Measurements from ENCODE around the gene RABEP2. TPM values are rescaled to one million over a fixed set of nuclear protein-coding genes. Genes with fewer than 3 reads are reported as not detected.

Gene RABEP2
- total RNA-seq, 1 donor = 31.5 TPM

GRCh38 chr16:28915181-28915580 is 9.9 kb downstream of the RABEP2 start:
- no peak overlapping the region for H3K4me3 ChIP-seq (ENCODE audit: insufficient read depth, low read length)
- no peaks in the 10 kb centered on the region for H3K4me1 ChIP-seq (ENCODE audit: insufficient read depth, low read length)
- H3K9me3 ChIP-seq (ENCODE audit: low read depth, low read length) = no peaks in the 10 kb centered on the region
- H3K4me2 ChIP-seq (ENCODE audit: insufficient read depth, low read length) = no peak overlapping the region
- H4K20me1 ChIP-seq (ENCODE audit: insufficient read depth, low read length) = no peaks in the 10 kb centered on the region
- TF ChIP-seq CTCF (IDR thresholded peaks at IDR 0.05; ENCODE audit: extremely low read depth, low read depth, low read length) = no peak
- no peak overlapping the region for H2AFZ ChIP-seq (ENCODE audit: low read length)
- peaks cover 27% of the 10 kb centered on the region for H3K36me3 ChIP-seq (ENCODE audit: insufficient read depth, low read length)
- H3K79me2 ChIP-seq (ENCODE audit: insufficient read depth, low read length) = no peaks in the 10 kb centered on the region
- no peaks in the 10 kb centered on the region for H3K27me3 ChIP-seq (ENCODE audit: insufficient read depth, low read length)
- H3K27ac ChIP-seq (ENCODE audit: low read depth, low read length) = no peak overlapping the region
- DNase-seq (ENCODE audit: insufficient read length, low spot score, missing footprints) = peak; percentile 87

- H3K4me1 ChIP-seq (ENCODE audit: insufficient read depth, low read length) = no peaks in the 10 kb centered on the region
- H3K27me3 ChIP-seq (ENCODE audit: insufficient read depth, low read length) = no peaks in the 10 kb centered on the region
- H3K79me2 ChIP-seq (ENCODE audit: insufficient read depth, low read length) = no peaks in the 10 kb centered on the region
- no peak overlapping the region for H3K4me3 ChIP-seq (ENCODE audit: insufficient read depth, low read length)
- peak; percentile 34 for DNase-seq (ENCODE audit: insufficient read length, low spot score, missing footprints)
- no peak for TF ChIP-seq CTCF (IDR thresholded peaks at IDR 0.05; ENCODE audit: extremely low read depth, low read depth, low read length)
- no peaks in the 10 kb centered on the region for H3K9me3 ChIP-seq (ENCODE audit: low read depth, low read length)
- H2AFZ ChIP-seq (ENCODE audit: low read length) = no peak overlapping the region
- H3K36me3 ChIP-seq (ENCODE audit: insufficient read depth, low read length) = peaks cover 22% of the 10 kb centered on the region
- H3K4me2 ChIP-seq (ENCODE audit: insufficient read depth, low read length) = no peak overlapping the region
- H3K27ac ChIP-seq (ENCODE audit: low read depth, low read length) = no peak overlapping the region
- no peaks in the 10 kb centered on the region for H4K20me1 ChIP-seq (ENCODE audit: insufficient read depth, low read length)
These were observed 10.9 kb downstream of the RABEP2 start for GRCh38 chr16:28913946-28914724.

- Histone ChIP-seq H3K4me3 (ENCODE audit: insufficient read depth, low read length) (no peak overlapping the region), H3K27me3 (ENCODE audit: insufficient read depth, low read length) (no peaks in the 10 kb centered on the region), H3K4me1 (ENCODE audit: insufficient read depth, low read length) (no peaks in the 10 kb centered on the region), H3K27ac (ENCODE audit: low read depth, low read length) (no peak overlapping the region), H3K36me3 (ENCODE audit: insufficient read depth, low read length) (peaks cover 23% of the 10 kb centered on the region), H3K79me2 (ENCODE audit: insufficient read depth, low read length) (no peaks in the 10 kb centered on the region), H2AFZ (ENCODE audit: low read length) (no peak overlapping the region), H3K9me3 (ENCODE audit: low read depth, low read length) (no peaks in the 10 kb centered on the region), H4K20me1 (ENCODE audit: insufficient read depth, low read length) (no peaks in the 10 kb centered on the region), H3K4me2 (ENCODE audit: insufficient read depth, low read length) (no peak overlapping the region)
- DNase-seq (ENCODE audit: insufficient read length, low spot score, missing footprints) = no peak
- no peak for TF ChIP-seq CTCF (IDR thresholded peaks at IDR 0.05; ENCODE audit: extremely low read depth, low read depth, low read length)
These were observed 12.5 kb downstream of the RABEP2 start for GRCh38 chr16:28912558-28912957.

- H3K79me2 ChIP-seq (ENCODE audit: insufficient read depth, low read length) = no peaks in the 10 kb centered on the region
- H3K9me3 ChIP-seq (ENCODE audit: low read depth, low read length) = no peaks in the 10 kb centered on the region
- H3K4me1 ChIP-seq (ENCODE audit: insufficient read depth, low read length) = no peaks in the 10 kb centered on the region
- no peak overlapping the region for H3K4me3 ChIP-seq (ENCODE audit: insufficient read depth, low read length)
- H4K20me1 ChIP-seq (ENCODE audit: insufficient read depth, low read length) = no peaks in the 10 kb centered on the region
- no peak overlapping the region for H3K4me2 ChIP-seq (ENCODE audit: insufficient read depth, low read length)
- H3K36me3 ChIP-seq (ENCODE audit: insufficient read depth, low read length) = peaks cover 10% of the 10 kb centered on the region
- no peak overlapping the region for H2AFZ ChIP-seq (ENCODE audit: low read length)
- TF ChIP-seq CTCF (IDR thresholded peaks at IDR 0.05; ENCODE audit: extremely low read depth, low read depth, low read length) = no peak
- H3K27ac ChIP-seq (ENCODE audit: low read depth, low read length) = no peak overlapping the region
- no peak for DNase-seq (ENCODE audit: insufficient read length, low spot score, missing footprints)
- no peaks in the 10 kb centered on the region for H3K27me3 ChIP-seq (ENCODE audit: insufficient read depth, low read length)
These were observed 14.7 kb downstream of the RABEP2 start for GRCh38 chr16:28910086-28911031.

All from osteoblast (primary cell).